HG03045 (cell line): ENCODE results near the gene CBLB.

Experiments used
- ATAC-seq: cut with Tn5 transposase; IDR thresholded peaks from one replicate; pipeline ENCODE4 v1.9.1; 2021; ENCODE audit warnings: mild to moderate bottlenecking, moderate library complexity; ENCODE audit not compliant: unreplicated experiment

Gene CBLB

DNA sequence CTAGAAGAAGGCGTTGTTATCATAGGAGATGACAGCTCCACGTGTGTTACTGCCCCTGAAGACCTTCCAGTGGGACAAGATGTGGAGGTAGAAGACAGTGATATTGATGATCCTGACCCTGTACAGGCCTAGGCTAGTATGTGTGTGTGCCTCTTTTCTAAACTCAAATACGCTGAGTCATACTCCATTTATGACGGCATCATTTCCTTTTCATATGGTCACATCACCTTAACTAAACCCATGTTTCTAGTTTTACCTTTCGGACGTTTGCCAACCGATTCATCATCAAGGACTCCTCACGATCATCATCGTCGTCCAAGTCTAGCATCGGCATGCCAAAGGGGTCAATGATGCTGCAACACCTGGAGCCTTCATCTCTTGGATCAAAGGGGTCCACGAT lies 149.0 kb downstream of the CBLB start:
- ATAC-seq, result no peak

DNA sequence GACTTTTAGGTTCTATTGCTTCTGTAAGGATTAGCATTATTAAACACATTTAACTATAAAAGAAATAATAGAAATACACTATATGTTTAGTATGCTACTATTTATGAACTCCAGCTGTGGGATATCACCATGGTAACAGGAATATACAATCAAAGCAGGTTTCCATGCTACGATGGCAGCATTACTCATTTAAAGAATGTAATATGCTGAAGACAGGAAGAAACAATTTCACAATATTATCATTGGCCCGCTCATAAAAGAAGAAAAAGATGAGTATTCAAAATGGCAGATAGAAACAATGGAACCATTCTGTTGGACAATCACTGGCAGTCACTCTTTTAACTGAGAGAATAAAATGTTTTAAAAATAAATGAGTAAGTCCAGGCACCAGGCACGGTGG lies 153.4 kb downstream of the CBLB start:
- ATAC-seq, result no peak

- ATAC-seq, result no peak
Measured at GRCh38 chr3:105714453-105714852, 154.4 kb downstream of the CBLB start.

- no peak for ATAC-seq
Measured at GRCh38 chr3:105708980-105709379, 159.8 kb downstream of the CBLB start.

GRCh38 chr3:105707009-105707408 lies 161.8 kb downstream of the CBLB start:
- no peak for ATAC-seq

- ATAC-seq, result no peak
Measured at GRCh38 chr3:105704726-105705410, 163.9 kb downstream of the CBLB start.

DNA sequence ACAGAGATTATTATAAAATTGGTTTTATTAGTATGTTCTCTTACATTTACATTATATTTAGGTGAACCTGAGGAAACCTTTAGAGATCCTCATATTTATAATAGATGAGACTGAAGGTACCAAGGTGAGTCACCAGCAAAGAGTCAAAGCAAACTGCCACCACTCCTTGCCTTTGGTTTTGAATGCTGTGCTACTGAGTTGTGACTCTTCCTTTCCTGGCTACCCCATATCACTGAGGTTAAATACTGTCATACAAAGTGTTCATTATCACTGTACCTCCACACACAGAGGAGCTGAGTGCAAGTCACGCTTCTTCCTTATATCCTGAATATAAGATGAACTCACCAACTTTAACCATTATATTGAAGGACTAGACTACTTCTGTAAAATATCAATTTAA lies 168.2 kb downstream of the CBLB start:
- no peak for ATAC-seq

- no peak for ATAC-seq
Measured at GRCh38 chr3:105691633-105692032, 177.2 kb downstream of the CBLB start.

- no peak for ATAC-seq
Measured at GRCh38 chr3:105691053-105691452, 177.8 kb downstream of the CBLB start.

DNA sequence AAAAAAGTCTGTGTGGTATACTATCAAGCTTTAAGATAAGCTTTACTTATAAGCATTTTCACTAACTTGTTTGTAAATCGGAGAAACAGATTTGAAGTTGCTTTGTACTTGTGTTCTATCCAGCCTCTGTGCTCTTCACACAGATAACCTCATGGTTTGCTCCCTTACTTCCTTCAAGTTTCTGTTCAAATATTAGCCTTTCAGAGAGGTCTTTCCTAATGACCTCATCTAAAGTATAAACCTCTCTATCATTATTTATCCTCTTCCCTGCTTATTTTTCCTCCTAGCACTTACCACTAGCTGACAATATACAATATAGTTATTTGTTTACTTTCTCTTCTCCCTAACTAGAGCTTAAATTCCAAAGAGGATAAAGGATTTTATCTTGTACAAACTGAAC lies 180.0 kb downstream of the CBLB start:
- no peak for ATAC-seq

GRCh38 chr3:105686278-105686897 lies 182.4 kb downstream of the CBLB start:
- no peak for ATAC-seq

GRCh38 chr3:105679951-105680350 lies 188.9 kb downstream of the CBLB start:
- no peak for ATAC-seq

DNA sequence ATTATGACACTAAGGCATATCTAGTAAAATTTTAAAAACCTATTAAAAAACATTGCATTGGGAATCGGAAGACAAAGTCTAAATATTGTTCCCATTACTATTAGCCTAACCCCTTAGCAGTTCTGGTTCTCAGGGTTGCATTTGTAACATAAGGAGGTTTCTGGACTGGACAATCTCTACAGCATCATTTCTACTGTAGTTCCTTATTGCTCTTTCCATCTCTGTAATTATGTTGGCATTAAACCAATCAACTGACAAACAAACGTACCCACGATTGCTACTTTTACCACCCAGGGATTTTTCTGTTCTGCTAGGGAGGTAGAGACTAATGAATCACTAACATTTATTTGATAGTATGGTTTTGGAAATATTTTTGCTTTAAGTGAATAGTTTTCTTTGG lies 190.8 kb downstream of the CBLB start:
- no peak for ATAC-seq

DNA sequence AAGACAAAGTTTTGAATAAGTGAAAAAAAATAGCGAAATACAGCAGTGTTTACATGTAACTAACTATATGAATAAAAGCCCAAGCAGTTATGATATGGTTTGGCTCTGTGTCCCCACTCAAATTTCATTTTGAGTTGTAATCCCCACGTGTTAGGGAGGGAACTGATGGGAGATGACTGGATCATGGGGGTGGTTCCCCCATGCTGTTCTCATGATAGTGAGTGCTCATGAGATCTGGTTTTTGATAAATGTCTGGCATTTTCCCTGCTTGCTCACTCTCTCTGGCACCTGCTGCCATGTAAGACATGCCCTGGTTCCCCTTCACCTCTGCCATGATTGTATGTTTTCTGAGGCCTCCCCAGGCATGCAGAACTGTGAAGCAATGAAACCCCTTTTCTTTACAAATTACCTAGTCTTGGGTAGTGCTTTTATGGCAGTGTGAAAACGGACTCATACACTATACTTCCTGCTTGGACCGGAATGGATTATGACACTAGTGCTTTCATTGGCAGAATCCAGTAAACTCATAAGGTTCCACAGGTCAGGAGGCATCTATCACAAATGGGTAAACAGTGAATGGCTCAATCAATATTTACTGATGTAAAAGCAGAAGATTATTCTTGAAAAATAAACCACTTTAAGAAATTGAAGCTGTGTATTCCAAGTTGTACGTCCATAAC lies 192.1 kb downstream of the CBLB start:
- ATAC-seq, result no peak

GRCh38 chr3:105674437-105675065 lies 194.3 kb downstream of the CBLB start:
- no peak for ATAC-seq

DNA sequence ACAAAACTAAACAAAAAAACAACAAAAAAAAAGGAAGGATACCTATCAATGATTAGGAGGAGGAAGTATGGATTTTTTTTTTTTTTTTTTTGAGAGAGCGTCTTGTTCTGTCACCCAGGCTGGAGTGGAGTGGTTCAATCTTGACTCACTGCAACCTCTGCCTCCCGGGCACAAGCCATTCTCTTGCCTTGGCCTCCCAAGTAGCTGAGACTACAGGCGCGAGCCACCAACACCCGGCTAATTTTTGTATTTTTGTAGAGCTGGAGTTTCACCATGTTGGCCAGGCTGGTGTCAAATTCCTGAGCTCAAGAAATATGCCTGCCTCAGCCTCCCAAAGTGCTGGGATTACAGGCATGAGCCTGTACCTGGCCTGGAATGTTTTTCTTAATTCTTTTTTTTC lies 195.8 kb downstream of the CBLB start:
- no peak for ATAC-seq

GRCh38 chr3:105662306-105662705 lies 206.5 kb downstream of the CBLB start:
- ATAC-seq, result no peak

DNA sequence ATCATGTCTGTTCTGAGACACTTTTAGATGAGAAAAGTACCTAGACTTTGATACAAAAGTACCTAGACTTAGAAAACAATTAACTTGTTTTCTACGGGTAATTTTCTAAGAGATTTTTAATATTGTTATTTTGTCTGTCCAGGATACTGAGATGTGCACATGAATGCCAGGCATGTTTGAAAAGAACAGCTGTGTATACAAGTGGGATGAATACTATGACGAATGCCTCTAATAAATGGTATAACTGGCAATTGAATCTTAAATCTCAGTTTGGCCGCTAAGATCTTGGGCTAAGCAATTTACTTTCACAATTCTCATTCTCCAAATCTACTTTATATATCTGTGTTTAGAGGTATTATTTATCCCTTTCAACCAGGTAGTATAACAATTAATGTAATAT lies 207.4 kb downstream of the CBLB start:
- no peak for ATAC-seq

DNA sequence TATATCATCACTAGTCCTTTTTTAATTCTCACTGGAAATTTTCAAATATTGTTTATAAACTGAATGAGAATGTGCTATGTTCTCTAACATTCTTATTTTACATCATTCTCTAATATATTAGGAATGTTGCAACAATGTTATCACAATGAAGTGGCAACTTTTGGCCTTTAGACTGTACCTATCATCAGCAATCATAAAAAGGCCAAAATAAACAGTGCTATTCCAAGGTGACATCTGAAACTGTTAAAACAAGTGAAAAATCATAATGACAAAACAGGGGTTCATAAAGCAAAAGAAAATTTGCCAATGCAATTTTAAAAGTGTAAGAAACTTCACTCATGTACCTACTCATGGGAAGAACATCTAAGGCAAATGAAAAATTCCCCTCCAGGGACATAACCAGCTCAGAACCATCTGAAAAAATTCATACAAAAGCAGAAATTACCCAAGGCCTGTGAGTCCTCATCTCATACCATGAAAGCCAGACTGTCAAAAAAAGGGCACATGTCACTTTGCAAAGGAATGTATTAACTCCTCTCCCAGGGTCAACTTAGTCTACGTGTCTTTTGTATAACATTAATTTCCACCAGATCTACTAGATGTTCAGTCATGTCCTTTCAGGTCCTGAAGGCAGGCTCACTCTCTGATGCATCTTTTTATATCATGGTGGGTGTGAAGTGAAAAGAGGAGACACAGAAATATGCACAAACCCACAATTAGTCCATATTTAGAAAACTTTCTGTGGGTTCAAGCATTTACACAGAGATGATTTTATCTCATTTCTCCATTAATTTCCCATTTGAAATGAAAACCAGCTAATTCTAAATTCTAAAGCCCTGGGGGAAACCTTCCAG lies 211.9 kb downstream of the CBLB start:
- no peak for ATAC-seq

- no peak for ATAC-seq
Measured at GRCh38 chr3:105653868-105654267, 214.9 kb downstream of the CBLB start.

DNA sequence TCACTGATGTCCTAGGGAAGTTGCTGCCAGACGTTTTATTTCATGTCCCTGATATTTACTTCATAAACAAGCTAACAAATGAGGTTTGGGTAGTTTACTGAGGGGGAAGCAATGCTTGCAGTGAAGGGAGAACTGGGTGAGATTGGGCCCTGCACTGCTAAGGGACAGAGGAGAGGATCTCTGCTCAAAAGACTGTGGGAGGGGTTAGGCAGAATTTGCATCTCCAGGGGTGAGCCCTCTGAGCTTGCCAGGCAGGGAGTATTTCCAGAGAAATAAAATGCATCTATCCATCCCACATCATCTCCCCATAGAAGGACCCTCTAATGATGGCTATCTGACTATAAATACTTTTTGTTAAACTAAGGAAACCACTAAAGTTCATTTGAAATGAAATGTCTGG lies 215.6 kb downstream of the CBLB start:
- no peak for ATAC-seq
